Immature natural killer cell (primary cell): ENCODE measurements around the gene NUP62CL. TPM values are rescaled to one million over a fixed set of nuclear protein-coding genes. Genes with fewer than 3 reads are reported as not detected.
"Not testable (repeated sequence)": the region's sequence is repeated elsewhere in the genome, so short reads cannot be mapped to it uniquely, and the experiment has no call there.

Experiments used
- DNase-seq, 3 donors: peaks; one replicate each; pipeline ENCODE4 v3.0.0; 2022; ENCODE audit warnings: mixed read lengths in 1 of 3
- H3K27ac Mint-ChIP-seq, 6 donors: one replicate each; pipeline ENCODE4 v1.8.0; 2020; ENCODE audit warnings: mixed read lengths in 6 of 6, mild to moderate bottlenecking in 5 of 6, inconsistent platforms in 4 of 6, moderate library complexity in 3 of 6
- H3K27me3 Mint-ChIP-seq, 3 donors: one replicate each; pipeline ENCODE4 v1.8.0; 2020 to 2021; ENCODE audit warnings: low read depth in 3 of 3, mild to moderate bottlenecking in 3 of 3, mixed read lengths in 3 of 3, moderate library complexity in 3 of 3, inconsistent platforms in 1 of 3
- H3K36me3 Mint-ChIP-seq, 3 donors: one replicate each; pipeline ENCODE4 v1.8.0; 2020; ENCODE audit warnings: mixed read lengths in 3 of 3, inconsistent platforms in 2 of 3, mild to moderate bottlenecking in 2 of 3
- H3K4me1 Mint-ChIP-seq, 2 donors: one replicate each; pipeline ENCODE4 v1.8.0; 2020; ENCODE audit warnings: inconsistent platforms in 2 of 2, mild to moderate bottlenecking in 2 of 2, mixed read lengths in 2 of 2, moderate library complexity in 1 of 2
- H3K4me3 Mint-ChIP-seq, 5 donors: one replicate each; pipeline ENCODE4 v1.8.0; 2020; ENCODE audit warnings: mild to moderate bottlenecking in 5 of 5, mixed read lengths in 5 of 5, inconsistent platforms in 3 of 5, moderate library complexity in 3 of 5
- H3K9me3 Mint-ChIP-seq, 6 donors: one replicate each; pipeline ENCODE4 v1.8.0; 2020; ENCODE audit warnings: mild to moderate bottlenecking in 6 of 6, mixed read lengths in 6 of 6, inconsistent platforms in 4 of 6, moderate library complexity in 3 of 6
- polyA plus RNA-seq, 3 donors: library from polyadenylated mRNA; unstranded; fragments of 300-500 nt; fragmentation: Illumina TruSeq; gene quantifications; one replicate each; pipeline ENCODE4 v1.2.3, GENCODE V29; 2021

Gene NUP62CL
- polyA plus RNA-seq, 3 donors from 2014 or later, result 1.3 to 1.7 TPM; not detected in 1

GRCh38 chrX:107168712-107169111, 37.5 kb downstream of the NUP62CL start:
- no peak overlapping the region for H3K4me3 Mint-ChIP-seq
- peaks cover 10 to 20% of the 10 kb centered on the region in 2 donors for H3K4me1 Mint-ChIP-seq
- peaks cover 0 to 6% (median 4%) of the 10 kb centered on the region in 3 donors for H3K27me3 Mint-ChIP-seq
- H3K36me3 Mint-ChIP-seq, result peaks cover 0 to 3% (median 0%) of the 10 kb centered on the region in 3 donors
- no peak for DNase-seq
- no peak overlapping the region for H3K27ac Mint-ChIP-seq
- no peaks in the 10 kb centered on the region for H3K9me3 Mint-ChIP-seq

GRCh38 chrX:107168257-107168656, 38.0 kb downstream of the NUP62CL start:
- no peak for DNase-seq
- Mint-ChIP-seq H3K27me3 (peaks cover 0 to 4% (median 4%) of the 10 kb centered on the region in 3 donors), H3K9me3 (no peaks in the 10 kb centered on the region), H3K27ac (no peak overlapping the region), H3K36me3 (peaks cover 0 to 3% (median 0%) of the 10 kb centered on the region in 3 donors), H3K4me3 (no peak overlapping the region), H3K4me1 (peaks cover 10 to 20% of the 10 kb centered on the region in 2 donors)

- Mint-ChIP-seq H3K27ac (peak overlapping the region in 3 of 6 donors; percentile 1 to 65 (median 44)), H3K36me3 (peaks cover 0 to 3% (median 0%) of the 10 kb centered on the region in 3 donors), H3K4me3 (peak overlapping the region in 3 of 5 donors; percentile 0 to 50 (median 9)), H3K27me3 (peaks cover 0 to 7% (median 4%) of the 10 kb centered on the region in 3 donors), H3K9me3 (no peaks in the 10 kb centered on the region), H3K4me1 (peaks cover 10 to 20% of the 10 kb centered on the region in 2 donors)
- DNase-seq, result peak; percentile 39 to 56 (median 52)
Observed at GRCh38 chrX:107167163-107167921, 38.9 kb downstream of the NUP62CL start.

GRCh38 chrX:107157618-107158017, 48.6 kb downstream of the NUP62CL start:
- not testable (repeated sequence) for H3K27me3 Mint-ChIP-seq, H3K4me1 Mint-ChIP-seq, H3K36me3 Mint-ChIP-seq, H3K9me3 Mint-ChIP-seq, H3K27ac Mint-ChIP-seq, DNase-seq, H3K4me3 Mint-ChIP-seq

- not testable (repeated sequence) for H3K27me3 Mint-ChIP-seq, H3K9me3 Mint-ChIP-seq, DNase-seq, H3K4me1 Mint-ChIP-seq, H3K27ac Mint-ChIP-seq, H3K36me3 Mint-ChIP-seq
- H3K4me3 Mint-ChIP-seq, result peak overlapping the region; percentile 33 to 65 (median 36)
Observed at GRCh38 chrX:107155621-107156430, 50.4 kb downstream of the NUP62CL start.

- H3K4me3 Mint-ChIP-seq, result peak overlapping the region in 3 of 5 donors; percentile 33 to 65 (median 38)
- H3K27me3 Mint-ChIP-seq, result peaks cover 0 to 5% (median 2%) of the 10 kb centered on the region in 3 donors
- peaks cover 0 to 3% (median 0%) of the 10 kb centered on the region in 3 donors for H3K36me3 Mint-ChIP-seq
- H3K27ac Mint-ChIP-seq, result no peak overlapping the region
- no peak for DNase-seq
- H3K9me3 Mint-ChIP-seq, result peaks cover 0 to 3% (median 0%) of the 10 kb centered on the region in 6 donors
- peaks cover 0 to 3% of the 10 kb centered on the region in 2 donors for H3K4me1 Mint-ChIP-seq
Observed at GRCh38 chrX:107154787-107155620, 51.2 kb downstream of the NUP62CL start.

GRCh38 chrX:107153005-107153404, 53.2 kb downstream of the NUP62CL start:
- H3K4me3 Mint-ChIP-seq, result no peak overlapping the region
- peaks cover 0 to 3% (median 0%) of the 10 kb centered on the region in 6 donors for H3K9me3 Mint-ChIP-seq
- peaks cover 0 to 5% (median 2%) of the 10 kb centered on the region in 3 donors for H3K27me3 Mint-ChIP-seq
- peaks cover 0 to 3% (median 0%) of the 10 kb centered on the region in 3 donors for H3K36me3 Mint-ChIP-seq
- H3K4me1 Mint-ChIP-seq, result peaks cover 0 to 3% of the 10 kb centered on the region in 2 donors
- H3K27ac Mint-ChIP-seq, result no peak overlapping the region
- no peak for DNase-seq

GRCh38 chrX:107146670-107147069, 59.6 kb downstream of the NUP62CL start:
- Mint-ChIP-seq H3K27me3 (peaks cover 0 to 4% (median 0%) of the 10 kb centered on the region in 3 donors), H3K4me3 (no peak overlapping the region), H3K9me3 (no peaks in the 10 kb centered on the region), H3K36me3 (no peaks in the 10 kb centered on the region), H3K4me1 (no peaks in the 10 kb centered on the region), H3K27ac (no peak overlapping the region)
- no peak for DNase-seq

GRCh38 chrX:107135965-107136307, 70.3 kb downstream of the NUP62CL start:
- Mint-ChIP-seq H3K27ac (no peak overlapping the region), H3K4me3 (peak overlapping the region in 2 of 5 donors; percentile 12 to 53), H3K9me3 (no peaks in the 10 kb centered on the region), H3K27me3 (peaks cover 0 to 13% (median 6%) of the 10 kb centered on the region in 3 donors), H3K4me1 (peaks cover 10 to 15% of the 10 kb centered on the region in 2 donors), H3K36me3 (no peaks in the 10 kb centered on the region)
- DNase-seq, result no peak

- peaks cover 0 to 13% (median 6%) of the 10 kb centered on the region in 3 donors for H3K27me3 Mint-ChIP-seq
- peaks cover 10 to 15% of the 10 kb centered on the region in 2 donors for H3K4me1 Mint-ChIP-seq
- no peak overlapping the region for H3K27ac Mint-ChIP-seq
Observed at GRCh38 chrX:107135049-107135964, 70.9 kb downstream of the NUP62CL start.

GRCh38 chrX:107123750-107124149, 82.5 kb downstream of the NUP62CL start:
- no peak for DNase-seq
- Mint-ChIP-seq H3K9me3 (no peaks in the 10 kb centered on the region), H3K4me3 (no peak overlapping the region), H3K27me3 (peaks cover 0 to 6% (median 3%) of the 10 kb centered on the region in 3 donors), H3K27ac (no peak overlapping the region), H3K4me1 (peaks cover 4 to 5% of the 10 kb centered on the region in 2 donors), H3K36me3 (no peaks in the 10 kb centered on the region)

More at GRCh38 chrX:107135049-107135964, 70.9 kb downstream of the NUP62CL start:
- H3K4me3 Mint-ChIP-seq, result peak overlapping the region in 3 of 5 donors; percentile 12 to 53 (median 38)
- DNase-seq, result no peak
- no peaks in the 10 kb centered on the region for H3K36me3 Mint-ChIP-seq
- H3K9me3 Mint-ChIP-seq, result no peaks in the 10 kb centered on the region

GRCh38 chrX:107119283-107119682, 87.0 kb downstream of the NUP62CL start:
- no peaks in the 10 kb centered on the region for H3K9me3 Mint-ChIP-seq
- peaks cover under 1 to 8% (median 4%) of the 10 kb centered on the region in 3 donors for H3K36me3 Mint-ChIP-seq
- peak overlapping the region; percentile 85 to 94 (median 90) for H3K27ac Mint-ChIP-seq

More at GRCh38 chrX:107119283-107119682, 87.0 kb downstream of the NUP62CL start:
- Mint-ChIP-seq H3K4me1 (peaks cover 12 to 23% of the 10 kb centered on the region in 2 donors), H3K4me3 (peak overlapping the region; percentile 96 to 97 (median 97)), H3K27me3 (peaks cover 0 to 6% (median 3%) of the 10 kb centered on the region in 3 donors)
- no peak for DNase-seq
